PC-9 (cell line): ENCODE data around the gene ATP1B4.
"Not testable (repeated sequence)": the region's sequence is repeated elsewhere in the genome, so short reads cannot be mapped to it uniquely, and the experiment has no call there.

Source experiments
- CTCF ChIP-seq: fragments of 200-600 bp; sonication (generic); conservative IDR thresholded peaks from 2 replicates; pipeline ENCODE4 v1.6.1; 2017; ENCODE audit warnings: mixed run types, antibody characterized with exemption, mild to moderate bottlenecking, moderate library complexity
- EZH2 ChIP-seq: fragments of 200-600 bp; sonication (generic); IDR thresholded peaks from 2 replicates; pipeline ENCODE4 v1.8.0; 2017; ENCODE audit warnings: antibody characterized with exemption, low read depth

- not testable (repeated sequence) for TF ChIP-seq CTCF, EZH2
Measured at GRCh38 chrX:120344566-120344965, 17.3 kb upstream of the ATP1B4 start.
